Cardiac muscle cell (in vitro differentiated cells and primary cell): ENCODE data around the gene MLH1. TPM values are rescaled to one million over a fixed set of nuclear protein-coding genes. Genes with fewer than 3 reads are reported as not detected.

Experiments
- DNase-seq, 2 donors: peaks; one replicate each; pipeline versions ENCODE4 v3.0.0 to v3.0.0-alpha.2; 2010 to 2017; ENCODE audit warnings: low read depth in 1 of 2, low spot score in 1 of 2
- H3K27ac ChIP-seq: fragments of 200-600 bp; sonication (generic); 2 replicates; pipeline ENCODE4 v1.5.1; 2016
- H3K27me3 ChIP-seq: fragments of 200-600 bp; sonication (generic); 2 replicates; pipeline ENCODE4 v1.6.0; 2016; ENCODE audit warnings: control low read depth
- H3K36me3 ChIP-seq: fragments of 200-600 bp; sonication (generic); 2 replicates; pipeline ENCODE4 v1.5.1; 2016; ENCODE audit warnings: control low read depth
- H3K4me1 ChIP-seq: fragments of 200-600 bp; sonication (generic); 2 replicates; pipeline ENCODE4 v1.8.1; 2017; ENCODE audit warnings: low read depth, mild to moderate bottlenecking, mixed run types
- H3K4me3 ChIP-seq: fragments of 200-600 bp; sonication (generic); 2 replicates; pipeline ENCODE4 v1.5.1; 2016; ENCODE audit warnings: mild to moderate bottlenecking
- H3K9me3 ChIP-seq: fragments of 200-600 bp; sonication (generic); 2 replicates; pipeline ENCODE4 v1.5.1; 2017; ENCODE audit warnings: low read depth, mild to moderate bottlenecking, control low read depth
- polyA plus RNA-seq: library from polyadenylated mRNA; unstranded; fragments of >200 nt; fragmentation: Nextera tagmentation; extraction: Ambion mirVana; gene quantifications from 2 replicates; pipeline ENCODE4 v1.2.1, GENCODE V29; 2016
- total RNA-seq: library from RNA; depleted of rRNA; stranded (reverse); fragments of >200 nt; gene quantifications from 2 replicates; pipeline ENCODE4 v1.2.3, GENCODE V29; 2016
- TF ChIP-seq, protein P1 (sequence below): IDR thresholded peaks from 2 replicates; pipeline ENCODE4 v1.5.1; 2012; ENCODE audit warnings: low read depth, mild to moderate bottlenecking, low read length

The MLH1 gene
- total and polyA plus RNA-seq, 2 experiments from 2014 or later, result 35.2 to 63.1 TPM

DNA sequence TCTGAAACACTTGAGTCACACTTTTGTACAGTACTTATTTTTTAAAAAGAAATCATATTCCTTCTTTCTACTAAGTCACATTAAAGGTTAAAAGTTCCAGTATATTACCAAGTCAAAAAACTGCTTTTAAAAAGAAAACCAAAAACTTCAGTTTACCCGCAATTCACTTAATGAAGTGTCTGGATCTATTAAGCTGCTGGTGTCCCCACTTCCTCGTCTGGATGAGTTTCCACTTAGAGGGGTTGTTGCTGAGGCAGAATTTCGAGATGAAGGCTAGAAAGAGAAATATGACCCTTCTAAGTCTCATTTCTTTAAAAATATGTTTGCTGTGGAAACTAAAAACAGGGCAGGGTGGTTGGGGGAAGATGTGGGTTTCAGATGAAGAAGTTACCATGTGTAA lies 101.3 kb downstream of the MLH1 start:
- no peaks in the 10 kb centered on the region for H3K27me3 ChIP-seq
- no peaks in the 10 kb centered on the region for H3K4me1 ChIP-seq
- TF ChIP-seq, protein P1, sequence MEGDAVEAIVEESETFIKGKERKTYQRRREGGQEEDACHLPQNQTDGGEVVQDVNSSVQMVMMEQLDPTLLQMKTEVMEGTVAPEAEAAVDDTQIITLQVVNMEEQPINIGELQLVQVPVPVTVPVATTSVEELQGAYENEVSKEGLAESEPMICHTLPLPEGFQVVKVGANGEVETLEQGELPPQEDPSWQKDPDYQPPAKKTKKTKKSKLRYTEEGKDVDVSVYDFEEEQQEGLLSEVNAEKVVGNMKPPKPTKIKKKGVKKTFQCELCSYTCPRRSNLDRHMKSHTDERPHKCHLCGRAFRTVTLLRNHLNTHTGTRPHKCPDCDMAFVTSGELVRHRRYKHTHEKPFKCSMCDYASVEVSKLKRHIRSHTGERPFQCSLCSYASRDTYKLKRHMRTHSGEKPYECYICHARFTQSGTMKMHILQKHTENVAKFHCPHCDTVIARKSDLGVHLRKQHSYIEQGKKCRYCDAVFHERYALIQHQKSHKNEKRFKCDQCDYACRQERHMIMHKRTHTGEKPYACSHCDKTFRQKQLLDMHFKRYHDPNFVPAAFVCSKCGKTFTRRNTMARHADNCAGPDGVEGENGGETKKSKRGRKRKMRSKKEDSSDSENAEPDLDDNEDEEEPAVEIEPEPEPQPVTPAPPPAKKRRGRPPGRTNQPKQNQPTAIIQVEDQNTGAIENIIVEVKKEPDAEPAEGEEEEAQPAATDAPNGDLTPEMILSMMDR, result no peak
- H3K27ac ChIP-seq, result no peak overlapping the region
- peaks cover 15% of the 10 kb centered on the region for H3K36me3 ChIP-seq
- no peak overlapping the region for H3K4me3 ChIP-seq
- no peak for DNase-seq
- H3K9me3 ChIP-seq, result no peaks in the 10 kb centered on the region

DNA sequence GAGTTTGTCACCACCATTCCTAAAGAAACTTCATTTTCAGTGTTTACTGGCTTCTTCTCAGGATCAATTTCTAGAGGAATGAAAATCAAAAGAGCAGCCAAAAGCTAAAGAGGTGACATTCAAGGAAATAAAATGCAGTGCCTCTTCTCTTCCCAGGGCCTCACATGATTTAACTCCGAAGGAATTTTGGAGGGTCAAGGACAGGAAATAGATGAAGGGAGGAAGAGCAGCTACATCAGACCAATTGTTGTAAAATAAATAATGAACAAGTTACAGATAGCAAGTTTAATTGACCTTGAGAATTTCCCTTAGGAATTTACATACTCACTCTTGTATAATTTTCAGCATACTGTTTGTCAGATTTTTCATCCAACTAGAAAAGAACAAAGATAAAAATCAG lies 103.0 kb downstream of the MLH1 start:
- no peak overlapping the region for H3K4me3 ChIP-seq
- DNase-seq, result peak in 1 of 2 donors; percentile 63
- TF ChIP-seq, protein P1, result no peak
- no peaks in the 10 kb centered on the region for H3K4me1 ChIP-seq
- H3K27me3 ChIP-seq, result no peaks in the 10 kb centered on the region
- no peaks in the 10 kb centered on the region for H3K9me3 ChIP-seq
- H3K36me3 ChIP-seq, result peaks cover 4% of the 10 kb centered on the region
- no peak overlapping the region for H3K27ac ChIP-seq

DNA sequence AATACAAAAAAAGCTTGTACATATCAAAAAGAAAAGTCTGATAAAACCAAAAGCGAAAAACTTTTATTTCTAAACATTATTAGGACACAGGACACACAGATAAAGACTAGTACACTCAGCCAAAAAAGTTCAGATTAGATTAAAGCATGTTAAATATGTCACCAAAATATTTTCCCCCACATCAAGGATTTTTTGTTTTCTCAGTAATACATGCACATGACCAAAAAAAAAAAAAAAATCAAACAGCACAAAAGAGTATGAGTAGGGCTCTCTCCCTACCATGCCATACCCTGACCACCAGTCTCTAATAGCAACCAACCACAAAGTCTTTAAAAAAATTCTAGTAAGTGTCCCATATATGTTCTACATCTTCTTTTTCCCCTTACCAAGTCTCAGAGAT lies 103.7 kb downstream of the MLH1 start:
- Histone ChIP-seq H3K27me3 (no peaks in the 10 kb centered on the region), H3K36me3 (peaks cover 4% of the 10 kb centered on the region), H3K27ac (no peak overlapping the region), H3K9me3 (no peaks in the 10 kb centered on the region), H3K4me1 (no peaks in the 10 kb centered on the region), H3K4me3 (no peak overlapping the region)
- TF ChIP-seq, protein P1, result no peak
- peak in 1 of 2 donors; percentile 54 for DNase-seq

DNA sequence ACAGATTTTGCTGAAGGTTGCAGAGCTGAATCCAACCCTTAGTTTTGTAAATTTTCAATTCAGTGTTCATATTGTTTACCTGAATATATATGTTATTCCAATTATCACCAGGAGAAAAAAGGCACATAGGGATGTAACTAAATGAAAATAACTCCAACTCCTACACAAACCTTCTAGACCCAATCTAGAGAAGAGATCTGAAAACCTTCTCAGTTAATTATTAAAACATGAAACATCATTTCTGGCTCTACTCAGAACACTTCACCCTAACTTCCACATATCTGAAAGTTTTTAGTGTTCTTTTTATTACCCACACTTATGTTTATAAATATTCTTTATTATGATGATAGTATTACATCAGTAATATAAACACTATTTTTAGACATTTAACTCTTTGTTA lies 104.5 kb downstream of the MLH1 start:
- Histone ChIP-seq H3K27ac (no peak overlapping the region), H3K27me3 (no peaks in the 10 kb centered on the region), H3K4me3 (no peak overlapping the region), H3K36me3 (peaks cover 4% of the 10 kb centered on the region), H3K4me1 (no peaks in the 10 kb centered on the region), H3K9me3 (no peaks in the 10 kb centered on the region)
- DNase-seq, result no peak
- TF ChIP-seq, protein P1, result no peak

DNA sequence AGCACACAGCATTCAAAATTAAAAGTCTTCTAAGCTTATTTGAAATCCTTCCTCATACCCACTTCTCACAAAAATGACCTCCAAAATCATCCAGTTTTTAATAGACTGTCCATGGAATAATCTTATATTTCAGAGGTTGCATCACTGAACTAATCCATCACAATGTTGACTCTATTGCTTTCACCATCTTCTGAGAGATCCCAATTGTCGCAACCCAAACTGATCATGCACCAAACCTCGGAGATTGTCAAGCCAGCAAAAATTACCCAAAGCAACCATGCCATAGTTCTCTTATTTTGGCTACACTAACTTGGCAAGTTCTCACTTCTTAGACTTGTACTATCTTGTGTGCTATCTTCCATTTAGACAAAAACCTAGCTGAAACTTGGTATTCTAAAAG lies 105.6 kb downstream of the MLH1 start:
- Histone ChIP-seq H3K4me3 (no peak overlapping the region), H3K36me3 (peaks cover 4% of the 10 kb centered on the region), H3K4me1 (no peaks in the 10 kb centered on the region), H3K9me3 (no peaks in the 10 kb centered on the region), H3K27ac (no peak overlapping the region), H3K27me3 (no peaks in the 10 kb centered on the region)
- TF ChIP-seq, protein P1, result no peak
- DNase-seq, result no peak

DNA sequence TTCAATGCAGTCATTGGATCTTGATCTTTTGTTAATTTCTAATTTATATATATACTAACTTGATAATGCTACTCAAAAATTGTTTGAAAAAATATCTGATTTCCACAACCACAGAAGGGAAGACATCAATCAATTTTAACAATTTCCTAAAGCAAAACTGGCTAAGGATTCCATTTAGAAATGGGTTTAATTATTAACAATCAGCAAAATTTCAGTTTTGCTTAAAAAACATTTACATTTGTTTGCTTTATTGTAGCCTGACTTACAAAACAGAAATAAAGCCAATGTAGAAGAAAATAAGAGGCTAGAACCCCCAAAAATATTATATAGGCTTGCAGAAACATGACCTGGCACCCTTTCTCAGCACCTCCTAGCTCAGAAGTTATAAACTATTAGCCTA lies 106.2 kb downstream of the MLH1 start:
- Histone ChIP-seq H3K27me3 (no peaks in the 10 kb centered on the region), H3K36me3 (peaks cover 3% of the 10 kb centered on the region), H3K9me3 (no peaks in the 10 kb centered on the region), H3K27ac (no peak overlapping the region), H3K4me1 (no peaks in the 10 kb centered on the region), H3K4me3 (no peak overlapping the region)
- DNase-seq, result no peak
- TF ChIP-seq, protein P1, result no peak
